Amygdala (tissue), 56 donors: ENCODE measurements around the gene AHRR.
A peak's percentile ranks its signal among the peaks of the same experiment; 100 is the strongest.

Experiments used
- DNase-seq, 56 donors: peaks; one replicate each; lab custom pipeline; 2025; lab: John Stamatoyannopoulos, UW

AHRR gene

GRCh38 chr5:344668-345067 lies 23.2 kb downstream of the AHRR start:
- DNase-seq: peak in 1 of 56 donors; percentile 28

GRCh38 chr5:345404-346195 lies 24.1 kb downstream of the AHRR start:
- DNase-seq: peak in 1 of 56 donors; percentile 26

- DNase-seq: no peak
Observed at GRCh38 chr5:346229-346935, 24.9 kb downstream of the AHRR start.

GRCh38 chr5:347712-348284 lies 26.3 kb downstream of the AHRR start:
- no peak for DNase-seq

- no peak for DNase-seq
Observed at GRCh38 chr5:348726-349125, 27.2 kb downstream of the AHRR start.

- no peak for DNase-seq
Observed at GRCh38 chr5:350355-350754, 28.8 kb downstream of the AHRR start.

- no peak for DNase-seq
Observed at GRCh38 chr5:351084-351920, 29.8 kb downstream of the AHRR start.

GRCh38 chr5:351921-352245 lies 30.4 kb downstream of the AHRR start:
- DNase-seq: no peak

- DNase-seq: no peak
Observed at GRCh38 chr5:352639-353611, 31.4 kb downstream of the AHRR start.

GRCh38 chr5:353612-354580 lies 32.4 kb downstream of the AHRR start:
- DNase-seq: no peak

- DNase-seq: no peak
Observed at GRCh38 chr5:354581-355378, 33.3 kb downstream of the AHRR start.

GRCh38 chr5:355379-355935 lies 33.9 kb downstream of the AHRR start:
- DNase-seq: no peak

- DNase-seq: no peak
Observed at GRCh38 chr5:355958-356357, 34.4 kb downstream of the AHRR start.

- DNase-seq: no peak
Observed at GRCh38 chr5:359301-359897, 37.9 kb downstream of the AHRR start.

GRCh38 chr5:360257-361027 lies 38.9 kb downstream of the AHRR start:
- DNase-seq: no peak

- DNase-seq: no peak
Observed at GRCh38 chr5:362189-362588, 40.7 kb downstream of the AHRR start.
